DND-41 (cell line): ENCODE results near the gene GMPPB.

Experiments
- ATAC-seq: fragments of 200-7000 bp; cut with Tn5 transposase; 3 replicates; pipeline ENCODE4 v1.9.1; 2021; ENCODE audit warnings: low read depth; ENCODE audit not compliant: insufficient read depth
- DNase-seq: peaks from one replicate; pipeline ENCODE4 v3.0.0-alpha.2; 2020
- H2AFZ ChIP-seq: 2 replicates; pipeline ENCODE4 v1.6.0; 2012; ENCODE audit warnings: low read depth, low read length
- H3K27ac ChIP-seq: 2 replicates; pipeline ENCODE4 v1.5.1; 2012; ENCODE audit warnings: low read length, inconsistent platforms
- H3K27me3 ChIP-seq: fragments of 200-600 bp; sonication (generic); 2 replicates; pipeline ENCODE4 v1.6.0; 2012; ENCODE audit warnings: low read length, mild to moderate bottlenecking, inconsistent platforms; ENCODE audit not compliant: insufficient read depth, poor library complexity
- H3K36me3 ChIP-seq: 2 replicates; pipeline ENCODE4 v1.5.1; 2012; ENCODE audit warnings: low read length, inconsistent platforms; ENCODE audit not compliant: insufficient read depth
- H3K4me1 ChIP-seq: 2 replicates; pipeline ENCODE4 v1.5.1; 2012; ENCODE audit warnings: mild to moderate bottlenecking, low read length; ENCODE audit not compliant: insufficient read depth
- H3K4me2 ChIP-seq: 2 replicates; pipeline ENCODE4 v1.6.0; 2012; ENCODE audit warnings: mild to moderate bottlenecking, moderate library complexity, low read length, inconsistent platforms; ENCODE audit not compliant: insufficient read depth
- H3K4me3 ChIP-seq, 2 experiments: fragments of 200-600 bp in 1 of 2; shearing (Covaris generic) in 1 of 2; 2 replicates each; pipeline ENCODE4 v1.5.1; 2012 to 2016; ENCODE audit warnings: inconsistent platforms in 2 of 2, low read length in 2 of 2, mild to moderate bottlenecking in 2 of 2, low read depth in 1 of 2, moderate library complexity in 1 of 2
- H3K79me2 ChIP-seq: 2 replicates; pipeline ENCODE4 v1.6.0; 2012; ENCODE audit warnings: low read length, inconsistent platforms; ENCODE audit not compliant: insufficient read depth
- H3K9ac ChIP-seq: 2 replicates; pipeline ENCODE4 v1.6.0; 2012; ENCODE audit warnings: low read depth, mild to moderate bottlenecking, inconsistent platforms, low read length, moderate library complexity
- H3K9me3 ChIP-seq: 2 replicates; pipeline ENCODE4 v1.5.1; 2012; ENCODE audit warnings: low read length, moderate library complexity, mild to moderate bottlenecking, inconsistent platforms; ENCODE audit not compliant: insufficient read depth, severe bottlenecking
- H4K20me1 ChIP-seq: 2 replicates; pipeline ENCODE4 v1.6.0; 2012; ENCODE audit warnings: low read length; ENCODE audit not compliant: insufficient read depth
- CTCF ChIP-seq: IDR thresholded peaks from 2 replicates; pipeline ENCODE4 v1.5.1; 2012; ENCODE audit warnings: borderline replicate concordance, low read length, moderate library complexity, mild to moderate bottlenecking; ENCODE audit not compliant: poor library complexity, severe bottlenecking; ENCODE audit errors: extremely low read depth
- EZH2 ChIP-seq: IDR thresholded peaks from 3 replicates; pipeline ENCODE4 v1.6.1; 2012; ENCODE audit warnings: borderline replicate concordance, low read depth, mild to moderate bottlenecking, moderate library complexity, low read length, inconsistent platforms; ENCODE audit not compliant: severe bottlenecking

The GMPPB gene

GRCh38 chr3:49747792-49748480 lies 24.2 kb upstream of the GMPPB start:
- DNase-seq (no peak), ATAC-seq (no peak)
- Histone ChIP-seq H3K9ac (no peak overlapping the region), H3K4me3 (no peak overlapping the region), H3K27me3 (no peaks in the 10 kb centered on the region), H2AFZ (no peak overlapping the region), H3K36me3 (peaks cover 49% of the 10 kb centered on the region), H3K9me3 (no peaks in the 10 kb centered on the region), H3K4me2 (no peak overlapping the region), H3K4me1 (no peaks in the 10 kb centered on the region), H3K27ac (no peak overlapping the region), H3K79me2 (peaks cover 74% of the 10 kb centered on the region), H4K20me1 (peaks cover 29% of the 10 kb centered on the region)
- no peak for TF ChIP-seq EZH2
- no peak for TF ChIP-seq CTCF

GRCh38 chr3:49745986-49746385 lies 22.2 kb upstream of the GMPPB start:
- H3K27me3 ChIP-seq = no peaks in the 10 kb centered on the region
- H3K9me3 ChIP-seq = no peaks in the 10 kb centered on the region
- no peak overlapping the region for H3K4me3 ChIP-seq
- no peak for TF ChIP-seq CTCF
- no peak for TF ChIP-seq EZH2
- DNase-seq (no peak), ATAC-seq (no peak)
- H3K4me1 ChIP-seq = no peaks in the 10 kb centered on the region
- peaks cover 28% of the 10 kb centered on the region for H4K20me1 ChIP-seq
- no peak overlapping the region for H2AFZ ChIP-seq
- no peak overlapping the region for H3K27ac ChIP-seq
- no peak overlapping the region for H3K9ac ChIP-seq
- peaks cover 54% of the 10 kb centered on the region for H3K36me3 ChIP-seq
- H3K4me2 ChIP-seq = no peak overlapping the region
- H3K79me2 ChIP-seq = peaks cover 61% of the 10 kb centered on the region

- H3K27ac ChIP-seq = no peak overlapping the region
- no peak overlapping the region for H3K4me2 ChIP-seq
- H3K9me3 ChIP-seq = no peaks in the 10 kb centered on the region
- peaks cover 11% of the 10 kb centered on the region; the same call in 1 of the 2 replicates for H4K20me1 ChIP-seq
- H3K79me2 ChIP-seq = peaks cover 31% of the 10 kb centered on the region
- ATAC-seq = no peak
- no peak overlapping the region for H2AFZ ChIP-seq
- H3K4me1 ChIP-seq = no peaks in the 10 kb centered on the region
- H3K9ac ChIP-seq = no peak overlapping the region
- no peak overlapping the region for H3K4me3 ChIP-seq
- no peaks in the 10 kb centered on the region for H3K27me3 ChIP-seq
- no peak for DNase-seq
- H3K36me3 ChIP-seq = peaks cover 52% of the 10 kb centered on the region
- TF ChIP-seq CTCF (no peak), EZH2 (no peak)
These were observed 16.7 kb upstream of the GMPPB start for GRCh38 chr3:49740427-49740826.
